Neutrophil (primary cell): ENCODE measurements around the gene COPZ1.

ENCODE experiments used
- H3K27ac ChIP-seq: fragments of 200-600 bp; sonication (generic); 2 replicates; pipeline ENCODE4 v1.5.1; 2016; ENCODE audit warnings: mild to moderate bottlenecking, moderate library complexity
- H3K27me3 ChIP-seq: fragments of 200-600 bp; sonication (generic); 2 replicates; pipeline ENCODE4 v1.6.0; 2016; ENCODE audit warnings: mild to moderate bottlenecking
- H3K36me3 ChIP-seq: fragments of 200-600 bp; sonication (generic); 2 replicates; pipeline ENCODE4 v1.5.1; 2017
- H3K4me1 ChIP-seq, 2 experiments: fragments of 200-600 bp in 1 of 2; sonication (generic) in 1 of 2; 1 replicate in 1 of 2; 2 replicates in 1 of 2; pipeline versions ENCODE4 v1.5.1 to v1.6.1; 2013 to 2016; ENCODE audit warnings: low read depth in 1 of 2, low read length in 1 of 2, mild to moderate bottlenecking in 1 of 2, moderate library complexity in 1 of 2; ENCODE audit not compliant: control insufficient read depth in 1 of 2, insufficient read depth in 1 of 2
- H3K4me3 ChIP-seq, 2 experiments: fragments of 200-600 bp in 1 of 2; sonication (generic) in 1 of 2; 1 replicate in 1 of 2; 2 replicates in 1 of 2; pipeline ENCODE4 v1.5.1; 2013 to 2016; ENCODE audit warnings: low read depth in 1 of 2, low read length in 1 of 2, mild to moderate bottlenecking in 1 of 2, moderate library complexity in 1 of 2
- H3K9me3 ChIP-seq: fragments of 200-600 bp; sonication (generic); 2 replicates; pipeline ENCODE4 v1.5.1; 2016
- TF ChIP-seq, protein P1 (sequence below): fragments of 200-600 bp; sonication (generic); IDR thresholded peaks from 2 replicates; pipeline ENCODE4 v1.5.1; 2016; ENCODE audit warnings: antibody characterized with exemption

COPZ1 gene

DNA sequence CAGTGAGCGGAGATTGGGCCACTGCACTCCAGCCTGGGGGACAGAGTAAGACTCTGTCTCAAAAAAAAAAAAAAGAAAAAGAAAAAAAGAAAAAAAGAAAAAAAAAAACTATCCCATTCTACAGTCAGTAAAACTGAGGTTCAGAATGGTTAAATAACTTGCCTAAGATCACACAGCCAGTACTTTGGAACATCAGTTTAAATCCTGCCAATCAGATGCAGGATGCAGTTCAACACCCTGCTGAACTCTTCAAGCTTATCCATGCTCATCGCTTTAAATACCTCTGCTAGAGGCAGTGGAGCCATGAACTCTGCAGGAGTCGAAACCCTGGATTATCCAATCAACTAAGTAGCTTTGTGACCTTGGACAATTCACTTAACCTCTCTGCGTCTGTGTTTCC lies 56.2 kb downstream of the COPZ1 start:
- H3K27me3 ChIP-seq, result no peaks in the 10 kb centered on the region
- H3K36me3 ChIP-seq, result no peaks in the 10 kb centered on the region
- TF ChIP-seq, protein P1, sequence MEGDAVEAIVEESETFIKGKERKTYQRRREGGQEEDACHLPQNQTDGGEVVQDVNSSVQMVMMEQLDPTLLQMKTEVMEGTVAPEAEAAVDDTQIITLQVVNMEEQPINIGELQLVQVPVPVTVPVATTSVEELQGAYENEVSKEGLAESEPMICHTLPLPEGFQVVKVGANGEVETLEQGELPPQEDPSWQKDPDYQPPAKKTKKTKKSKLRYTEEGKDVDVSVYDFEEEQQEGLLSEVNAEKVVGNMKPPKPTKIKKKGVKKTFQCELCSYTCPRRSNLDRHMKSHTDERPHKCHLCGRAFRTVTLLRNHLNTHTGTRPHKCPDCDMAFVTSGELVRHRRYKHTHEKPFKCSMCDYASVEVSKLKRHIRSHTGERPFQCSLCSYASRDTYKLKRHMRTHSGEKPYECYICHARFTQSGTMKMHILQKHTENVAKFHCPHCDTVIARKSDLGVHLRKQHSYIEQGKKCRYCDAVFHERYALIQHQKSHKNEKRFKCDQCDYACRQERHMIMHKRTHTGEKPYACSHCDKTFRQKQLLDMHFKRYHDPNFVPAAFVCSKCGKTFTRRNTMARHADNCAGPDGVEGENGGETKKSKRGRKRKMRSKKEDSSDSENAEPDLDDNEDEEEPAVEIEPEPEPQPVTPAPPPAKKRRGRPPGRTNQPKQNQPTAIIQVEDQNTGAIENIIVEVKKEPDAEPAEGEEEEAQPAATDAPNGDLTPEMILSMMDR, result no peak
- H3K4me1 ChIP-seq, result peaks cover 31% of the 10 kb centered on the region in 2 experiments
- H3K27ac ChIP-seq, result no peak overlapping the region
- H3K4me3 ChIP-seq, result no peak overlapping the region
- no peaks in the 10 kb centered on the region for H3K9me3 ChIP-seq

DNA sequence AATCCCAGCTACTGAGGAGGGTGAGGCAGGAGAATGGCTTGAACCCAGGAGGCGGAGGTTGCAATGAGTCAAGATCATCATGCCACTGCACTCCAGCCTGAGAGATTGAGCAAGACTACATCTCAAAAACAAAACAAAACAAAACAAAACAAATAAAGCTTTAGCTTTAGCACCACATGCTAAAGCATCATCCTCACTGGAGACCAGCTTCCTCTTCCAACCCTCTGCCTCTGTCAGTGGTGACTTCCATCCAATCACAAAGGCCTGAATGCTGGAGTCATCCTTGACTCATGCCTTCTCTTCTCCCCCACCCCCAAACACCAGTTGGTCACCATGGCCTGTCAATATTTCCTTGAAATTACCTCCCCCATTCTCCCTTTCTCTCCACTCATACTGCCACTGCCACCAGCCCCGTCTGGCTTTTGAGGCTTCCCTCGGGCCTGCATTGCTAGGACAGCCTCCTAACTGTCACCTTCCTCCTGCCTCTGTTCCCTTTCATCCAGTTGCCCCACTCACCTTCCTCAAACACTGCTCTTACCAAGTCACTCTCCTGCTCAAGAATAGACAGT lies 58.2 kb downstream of the COPZ1 start:
- H3K9me3 ChIP-seq, result no peaks in the 10 kb centered on the region
- H3K36me3 ChIP-seq, result no peaks in the 10 kb centered on the region
- peak overlapping the region; percentile 47 for H3K27ac ChIP-seq
- peaks cover 31% of the 10 kb centered on the region in 2 experiments for H3K4me1 ChIP-seq
- TF ChIP-seq, protein P1, result no peak
- H3K4me3 ChIP-seq, result no peak overlapping the region
- H3K27me3 ChIP-seq, result no peaks in the 10 kb centered on the region

DNA sequence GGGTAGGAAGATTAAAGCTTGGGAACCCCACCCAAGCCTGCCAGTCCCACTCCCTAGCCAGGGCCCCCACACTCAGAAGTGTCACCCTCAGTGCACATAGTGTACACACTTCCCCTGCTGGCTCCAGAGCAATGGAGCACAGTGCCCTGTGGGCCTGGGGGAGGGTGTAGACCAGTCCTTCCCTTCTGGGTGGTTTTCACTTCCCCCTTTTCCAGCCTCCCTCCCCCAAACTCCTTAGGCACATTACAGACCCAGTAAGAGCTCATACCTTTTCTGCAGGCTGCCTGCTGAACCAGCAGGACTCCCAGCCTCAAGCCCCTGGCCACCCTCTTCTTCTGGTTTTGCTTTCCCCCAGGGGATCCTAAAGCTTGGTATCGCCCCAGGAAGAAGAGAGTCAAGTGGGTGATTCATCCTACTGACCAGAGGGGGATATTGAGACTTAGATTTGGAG lies 59.7 kb downstream of the COPZ1 start, which contains the start of gene ZNF385A:
Gene ZNF385A, minus strand, starts transcription at position 143 of the 451 bp plus-strand sequence. CDS start 219 bp downstream, outside the sequence.
- no peaks in the 10 kb centered on the region for H3K27me3 ChIP-seq
- H3K36me3 ChIP-seq, result no peaks in the 10 kb centered on the region
- no peaks in the 10 kb centered on the region for H3K9me3 ChIP-seq
- H3K4me1 ChIP-seq, result peaks cover 25 to 27% of the 10 kb centered on the region in 2 experiments
- TF ChIP-seq, protein P1, result peak; percentile 18
- peak within 1 kb of the TSS; percentile 47 for H3K27ac ChIP-seq
- H3K4me3 ChIP-seq, result no peak within 1 kb of the TSS

DNA sequence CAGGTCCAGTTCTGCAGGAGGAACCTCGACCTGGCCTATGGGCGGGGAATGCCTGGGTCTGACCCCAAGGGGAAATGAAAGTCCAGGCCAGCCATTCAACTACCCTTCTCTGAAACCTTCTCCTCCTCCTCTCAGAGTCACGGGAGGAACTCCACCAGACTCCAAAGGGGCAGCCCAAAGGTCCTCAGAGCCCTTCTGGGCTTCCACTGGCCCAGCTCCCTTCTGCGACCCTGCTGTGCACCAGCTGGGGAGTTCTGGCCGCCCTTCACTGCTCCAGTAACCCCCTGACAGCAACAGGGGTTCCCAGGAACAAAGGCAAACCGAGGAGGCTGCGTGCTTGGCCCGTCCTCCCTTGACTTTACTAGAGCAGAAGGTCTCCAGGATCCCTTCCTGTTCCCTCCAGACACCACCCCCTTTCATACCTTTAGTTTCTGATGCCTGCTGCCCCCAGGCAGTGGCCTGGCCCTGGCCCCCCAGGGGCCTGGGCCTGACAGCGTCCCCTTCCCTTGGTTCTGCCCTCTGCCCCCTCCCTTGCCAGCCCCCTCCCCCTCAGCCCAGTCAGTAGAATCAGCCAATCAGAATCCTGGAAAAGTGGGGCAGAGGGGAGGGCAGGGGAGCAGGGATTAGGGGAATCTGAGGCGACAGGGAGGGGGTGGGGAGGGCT lies 60.5 kb downstream of the COPZ1 start:
- TF ChIP-seq, protein P1, result no peak
- no peaks in the 10 kb centered on the region for H3K36me3 ChIP-seq
- no peak overlapping the region for H3K4me3 ChIP-seq
- no peaks in the 10 kb centered on the region for H3K9me3 ChIP-seq
- no peak overlapping the region for H3K27ac ChIP-seq
- H3K27me3 ChIP-seq, result no peaks in the 10 kb centered on the region
- H3K4me1 ChIP-seq, result peaks cover 24 to 27% of the 10 kb centered on the region in 2 experiments

DNA sequence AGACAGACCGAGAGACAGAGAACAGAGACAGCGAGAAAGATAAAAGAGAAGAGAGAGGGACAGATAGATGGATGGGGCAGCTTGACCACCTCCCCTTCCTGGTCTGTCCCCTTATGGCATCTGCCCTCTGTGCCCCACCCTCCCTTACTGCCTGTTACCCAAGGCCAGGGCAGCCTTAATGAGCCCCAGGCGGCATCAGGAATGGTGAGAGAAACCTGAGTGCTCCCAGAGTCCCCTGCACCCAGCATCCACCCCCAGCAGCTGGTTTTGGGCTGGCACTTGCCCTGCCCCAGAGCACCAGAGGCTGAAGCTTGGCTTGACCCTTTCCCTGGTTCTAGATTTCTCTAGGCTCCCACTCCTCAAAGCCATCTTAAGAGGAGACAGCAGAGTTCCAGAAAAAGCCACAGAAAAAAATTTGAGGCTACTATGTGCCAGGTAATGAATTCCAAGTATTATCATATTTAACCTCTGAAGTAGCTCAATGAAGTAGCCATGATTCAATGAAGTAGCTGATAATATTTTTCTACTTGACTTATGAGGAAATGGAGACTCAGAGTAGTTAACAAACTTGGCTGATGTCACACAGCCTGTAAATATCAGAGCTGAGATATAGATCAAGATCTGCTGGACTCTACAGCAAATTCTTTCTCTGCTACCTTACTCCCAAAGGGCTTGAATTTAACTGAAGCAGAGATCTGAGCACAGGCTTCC lies 61.6 kb downstream of the COPZ1 start:
- no peaks in the 10 kb centered on the region for H3K9me3 ChIP-seq

More for the DNA sequence above, 61.6 kb downstream of the COPZ1 start:
- H3K27me3 ChIP-seq, result peaks cover 9% of the 10 kb centered on the region
- TF ChIP-seq, protein P1, result no peak
- no peaks in the 10 kb centered on the region for H3K36me3 ChIP-seq
- peaks cover 29 to 38% of the 10 kb centered on the region in 2 experiments for H3K4me1 ChIP-seq
- no peak overlapping the region for H3K4me3 ChIP-seq
- no peak overlapping the region for H3K27ac ChIP-seq
